Tibial nerve (tissue), 4 donors: ENCODE data around the gene CHM.

Experiments used
- EP300 ChIP-seq, 2 donors: sonication (generic); formaldehyde crosslinking; IDR thresholded peaks; one replicate each; pipeline ENCODE4 v1.6.1; 2017; ENCODE audit warnings: antibody characterized with exemption in 2 of 2, mild to moderate bottlenecking in 1 of 2
- POLR2A ChIP-seq, 2 donors: fragments of 450-650 bp; IDR thresholded peaks; one replicate each; pipeline ENCODE4 v1.6.1; 2017; ENCODE audit warnings: antibody characterized with exemption in 2 of 2, mild to moderate bottlenecking in 2 of 2, moderate library complexity in 2 of 2
- TF ChIP-seq, protein P1 (sequence below), 5 experiments: fragments of 200-600 bp in 3 of 5; fragments of 450-650 bp in 2 of 5; sonication (generic) in 3 of 5; IDR thresholded peaks; one replicate each; pipeline ENCODE4 v1.5.1; 2016 to 2019; ENCODE audit warnings: antibody characterized with exemption in 5 of 5, mild to moderate bottlenecking in 3 of 5, moderate library complexity in 2 of 5

DNA sequence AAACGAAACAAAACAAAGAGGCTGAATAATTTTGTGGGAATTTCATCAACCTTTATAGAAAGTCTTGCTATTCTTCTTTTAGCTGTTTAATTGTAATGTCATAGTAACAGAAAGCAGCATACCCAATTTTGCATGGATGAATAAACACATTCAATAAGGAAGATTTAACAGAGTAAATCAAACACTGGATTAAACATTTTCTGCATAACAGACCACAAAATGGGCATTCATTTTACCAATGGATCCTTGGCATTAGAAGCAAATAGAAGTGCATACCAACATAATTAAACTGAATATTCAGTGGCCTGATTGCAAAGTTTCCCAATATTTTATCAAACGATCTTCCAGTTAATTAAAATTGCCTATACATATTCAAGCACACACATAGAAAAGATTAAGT, 4.4 kb upstream of the CHM start:
- TF ChIP-seq, protein P1, sequence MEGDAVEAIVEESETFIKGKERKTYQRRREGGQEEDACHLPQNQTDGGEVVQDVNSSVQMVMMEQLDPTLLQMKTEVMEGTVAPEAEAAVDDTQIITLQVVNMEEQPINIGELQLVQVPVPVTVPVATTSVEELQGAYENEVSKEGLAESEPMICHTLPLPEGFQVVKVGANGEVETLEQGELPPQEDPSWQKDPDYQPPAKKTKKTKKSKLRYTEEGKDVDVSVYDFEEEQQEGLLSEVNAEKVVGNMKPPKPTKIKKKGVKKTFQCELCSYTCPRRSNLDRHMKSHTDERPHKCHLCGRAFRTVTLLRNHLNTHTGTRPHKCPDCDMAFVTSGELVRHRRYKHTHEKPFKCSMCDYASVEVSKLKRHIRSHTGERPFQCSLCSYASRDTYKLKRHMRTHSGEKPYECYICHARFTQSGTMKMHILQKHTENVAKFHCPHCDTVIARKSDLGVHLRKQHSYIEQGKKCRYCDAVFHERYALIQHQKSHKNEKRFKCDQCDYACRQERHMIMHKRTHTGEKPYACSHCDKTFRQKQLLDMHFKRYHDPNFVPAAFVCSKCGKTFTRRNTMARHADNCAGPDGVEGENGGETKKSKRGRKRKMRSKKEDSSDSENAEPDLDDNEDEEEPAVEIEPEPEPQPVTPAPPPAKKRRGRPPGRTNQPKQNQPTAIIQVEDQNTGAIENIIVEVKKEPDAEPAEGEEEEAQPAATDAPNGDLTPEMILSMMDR (IDR thresholded peaks at IDR 0.05), result no peak
- TF ChIP-seq POLR2A (IDR thresholded peaks at IDR 0.05), result no peak
- TF ChIP-seq EP300 (IDR thresholded peaks at IDR 0.05), result no peak
